H1 (cell line): ENCODE results near the gene RAD9A. TPM values are rescaled to one million over a fixed set of nuclear protein-coding genes. Genes with fewer than 3 reads are reported as not detected.

ENCODE experiments used
- ATF2 ChIP-seq: IDR thresholded peaks from 2 replicates; pipeline ENCODE4 v1.6.1; 2012; ENCODE audit warnings: low read length, inconsistent platforms
- BCL11A ChIP-seq, 2 experiments: IDR thresholded peaks; one replicate each; pipeline ENCODE4 v1.6.1; 2011; ENCODE audit warnings: low read depth in 2 of 2, low read length in 2 of 2, mild to moderate bottlenecking in 2 of 2
- CBX5 ChIP-seq: fragments of 300-800, 300-1000 bp; sonication (generic); IDR thresholded peaks from 2 replicates; pipeline ENCODE4 v1.7.1; 2016; ENCODE audit warnings: antibody characterized with exemption, low read length, low read depth
- CHD1 ChIP-seq: IDR thresholded peaks from 2 replicates; pipeline ENCODE4 v1.6.1; 2012; ENCODE audit warnings: low read depth, low read length, improper control_type of control experiment
- GABPA ChIP-seq: IDR thresholded peaks from 2 replicates; pipeline ENCODE4 v1.6.1; 2011; ENCODE audit warnings: mild to moderate bottlenecking, low read length, moderate library complexity, borderline replicate concordance; ENCODE audit not compliant: insufficient read depth
- HDAC2 ChIP-seq, 2 experiments: fragments of 300-600 bp in 1 of 2; sonication (generic) in 1 of 2; IDR thresholded peaks; 2 replicates each; pipeline ENCODE4 v1.6.1; 2011 to 2012; ENCODE audit warnings: low read depth in 2 of 2, low read length in 2 of 2, mild to moderate bottlenecking in 2 of 2, moderate library complexity in 2 of 2, borderline replicate concordance in 1 of 2, inconsistent platforms in 1 of 2
- JUN ChIP-seq: IDR thresholded peaks from 2 replicates; pipeline ENCODE4 v1.6.1; 2011; ENCODE audit warnings: low read depth, mild to moderate bottlenecking, improper control_type of control experiment, low read length
- JUND ChIP-seq: IDR thresholded peaks from 2 replicates; pipeline ENCODE4 v1.6.1; 2011; ENCODE audit warnings: mild to moderate bottlenecking, improper control_type of control experiment, low read length
- NANOG ChIP-seq: IDR thresholded peaks from 2 replicates; pipeline ENCODE4 v1.6.1; 2011; ENCODE audit warnings: low read length, low read depth, mild to moderate bottlenecking, inconsistent platforms; ENCODE audit not compliant: insufficient read depth, poor library complexity, severe bottlenecking
- SIN3A ChIP-seq, 2 experiments: IDR thresholded peaks in 1 of 2; conservative IDR thresholded peaks in 1 of 2; 2 replicates each; pipeline ENCODE4 v1.6.1; 2011 to 2012; ENCODE audit warnings: low read length in 2 of 2, improper control_type of control experiment in 1 of 2, low read depth in 1 of 2, mild to moderate bottlenecking in 1 of 2
- SP1 ChIP-seq: IDR thresholded peaks from 2 replicates; pipeline ENCODE4 v1.6.1; 2011; ENCODE audit warnings: low read depth, low read length
- TAF7 ChIP-seq: optimal IDR thresholded peaks from 2 replicates; pipeline ENCODE3; 2011; ENCODE audit warnings: low read depth, mild to moderate bottlenecking, inconsistent platforms, low read length, moderate library complexity, borderline replicate concordance
- USF2 ChIP-seq: IDR thresholded peaks from 2 replicates; pipeline ENCODE4 v1.6.1; 2011; ENCODE audit warnings: low read length, improper control_type of control experiment
- polyA plus RNA-seq, 7 experiments: library from polyadenylated mRNA; depleted of rRNA in 3 of 7; stranded (reverse) in 5 of 7; unstranded in 2 of 7; fragments of >200 nt in 5 of 7; fragments of 200-250 nt in 2 of 7; gene quantifications; 1 replicate in 5 of 7; 2 replicates in 1 of 7; 4 replicates in 1 of 7; pipeline versions ENCODE4 v1.2.1 to v1.2.3, GENCODE V29; 2011 to 2013; ENCODE audit warnings: missing spikeins in 2 of 7, mixed read lengths in 2 of 7
- total RNA-seq: library from RNA; stranded (reverse); fragmentation: NEBNext Ultra II Directional; extraction: Animal tissue kit (Norgen Biotek cat#: 25700); gene quantifications from 2 replicates; pipeline ENCODE4 v1.2.1, GENCODE V29; 2021

RAD9A gene
- total and polyA plus RNA-seq, 2 of the 8 experiments (the other 6 are each of a cell fraction or from before 2014, with no cell fraction given) = 22.2 to 25.5 TPM

GRCh38 chr11:67391304-67392182 lies at the start of gene RAD9A (continued):
- TF ChIP-seq USF2 (peak; percentile 100), TAF7 (peak; percentile 67), CHD1 (no peak), ATF2 (no peak), BCL11A (IDR thresholded peaks at IDR 0.05; ENCODE audit: low read depth in 2 of 2, low read length in 2 of 2) (no peak), JUND (no peak), JUN (no peak), SIN3A (conservative IDR thresholded peaks at IDR 0.05 in 1 of 2, IDR thresholded peaks at IDR 0.05 in 1 of 2; ENCODE audit: low read depth in 1 of 2, low read length in 2 of 2) (peak; percentile 90 to 94), SP1 (peak; percentile 66; the same call in 1 of the 2 replicates), GABPA (no peak), HDAC2 (IDR thresholded peaks at IDR 0.05; ENCODE audit: borderline replicate concordance in 1 of 2, low read depth in 2 of 2, low read length in 2 of 2) (peak; percentile 75 to 85; a peak in 2 of 4 replicates), NANOG (no peak), CBX5 (no peak)
